ENCODE results near the gene GPANK1. TPM values are rescaled to one million over a fixed set of nuclear protein-coding genes. Genes with fewer than 3 reads are reported as not detected.
A peak's percentile ranks its signal among the peaks of the same experiment; 100 is the strongest.

GPANK1 gene
- total RNA-seq, 1 donor: 19.9 TPM

- TF ChIP-seq, protein P1, sequence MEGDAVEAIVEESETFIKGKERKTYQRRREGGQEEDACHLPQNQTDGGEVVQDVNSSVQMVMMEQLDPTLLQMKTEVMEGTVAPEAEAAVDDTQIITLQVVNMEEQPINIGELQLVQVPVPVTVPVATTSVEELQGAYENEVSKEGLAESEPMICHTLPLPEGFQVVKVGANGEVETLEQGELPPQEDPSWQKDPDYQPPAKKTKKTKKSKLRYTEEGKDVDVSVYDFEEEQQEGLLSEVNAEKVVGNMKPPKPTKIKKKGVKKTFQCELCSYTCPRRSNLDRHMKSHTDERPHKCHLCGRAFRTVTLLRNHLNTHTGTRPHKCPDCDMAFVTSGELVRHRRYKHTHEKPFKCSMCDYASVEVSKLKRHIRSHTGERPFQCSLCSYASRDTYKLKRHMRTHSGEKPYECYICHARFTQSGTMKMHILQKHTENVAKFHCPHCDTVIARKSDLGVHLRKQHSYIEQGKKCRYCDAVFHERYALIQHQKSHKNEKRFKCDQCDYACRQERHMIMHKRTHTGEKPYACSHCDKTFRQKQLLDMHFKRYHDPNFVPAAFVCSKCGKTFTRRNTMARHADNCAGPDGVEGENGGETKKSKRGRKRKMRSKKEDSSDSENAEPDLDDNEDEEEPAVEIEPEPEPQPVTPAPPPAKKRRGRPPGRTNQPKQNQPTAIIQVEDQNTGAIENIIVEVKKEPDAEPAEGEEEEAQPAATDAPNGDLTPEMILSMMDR (IDR thresholded peaks at IDR 0.05; ENCODE audit: insufficient read depth, low read length): no peak
- DNase-seq (ENCODE audit: low read depth): peak; percentile 24
- H3K4me3 ChIP-seq (ENCODE audit: low read depth, low read length): peak overlapping the region; percentile 94
Observed at GRCh38 chr6:31663126-31663960, 1.5 kb downstream of the GPANK1 start.

- TF ChIP-seq, protein P1 (IDR thresholded peaks at IDR 0.05; ENCODE audit: insufficient read depth, low read length): no peak
- DNase-seq (ENCODE audit: low read depth): no peak
- H3K4me3 ChIP-seq (ENCODE audit: low read depth, low read length): no peak overlapping the region
Observed at GRCh38 chr6:31662124-31662723, 2.6 kb downstream of the GPANK1 start.

DNA sequence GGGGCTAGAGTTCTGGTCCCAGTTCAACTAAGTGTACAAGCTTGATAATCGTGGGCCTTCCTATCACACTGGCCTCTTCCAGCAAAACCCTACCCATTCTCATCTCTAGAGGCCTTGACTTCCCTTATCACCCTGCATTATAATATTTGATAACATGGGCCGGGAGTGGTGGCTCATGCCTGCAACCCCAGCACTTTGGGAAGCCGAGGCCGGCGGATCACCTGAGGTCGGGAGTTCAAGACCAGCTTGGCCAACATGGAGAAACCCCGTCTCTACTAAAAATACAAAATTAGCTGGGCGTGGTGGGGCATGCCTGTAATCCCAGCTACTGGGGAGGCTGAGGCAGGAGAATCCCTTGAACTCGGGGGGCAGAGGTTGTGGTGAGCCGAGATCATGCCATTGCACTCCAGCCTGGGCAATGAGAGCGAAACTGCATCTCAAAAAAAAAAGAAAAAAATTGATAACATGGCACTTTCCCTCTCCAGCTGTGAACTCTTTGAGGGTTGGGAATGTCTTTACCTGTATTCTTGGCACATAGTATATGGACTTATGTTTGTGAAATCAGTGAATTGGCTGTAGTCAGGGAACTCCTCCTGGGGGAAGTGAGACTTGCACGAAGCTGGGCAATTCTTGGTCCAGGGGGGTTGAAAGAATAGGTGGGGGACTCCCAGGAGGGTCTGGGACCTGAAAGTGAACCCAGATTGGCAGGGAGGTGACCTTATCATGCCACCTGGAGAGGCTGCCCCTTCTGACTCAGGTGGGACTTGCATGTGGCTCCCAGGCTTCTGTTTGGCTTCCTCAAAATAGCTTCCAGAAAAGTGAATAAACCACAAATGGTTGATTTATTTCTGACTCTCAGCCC, 3.3 kb downstream of the GPANK1 start:
- peak overlapping the region; percentile 96 for H3K4me3 ChIP-seq (ENCODE audit: low read depth, low read length)
- DNase-seq (ENCODE audit: low read depth): no peak
- TF ChIP-seq, protein P1 (IDR thresholded peaks at IDR 0.05; ENCODE audit: insufficient read depth, low read length): no peak

- TF ChIP-seq, protein P1 (IDR thresholded peaks at IDR 0.05; ENCODE audit: insufficient read depth, low read length): no peak
- peak; percentile 74 for DNase-seq (ENCODE audit: low read depth)
- H3K4me3 ChIP-seq (ENCODE audit: low read depth, low read length): peak within 1 kb of the TSS; percentile 96
Observed at GRCh38 chr6:31660381-31661261, 4.2 kb downstream of the GPANK1 start, which contains the start of gene C6orf47. Gene C6orf47 (minus strand): TSS chr6:31660778. CDS start chr6:31659947, 831 bp downstream.

GRCh38 chr6:31659649-31660380, 5.0 kb downstream of the GPANK1 start:
- peak; percentile 33 for DNase-seq (ENCODE audit: low read depth)
- H3K4me3 ChIP-seq (ENCODE audit: low read depth, low read length): peak overlapping the region; percentile 96
- TF ChIP-seq, protein P1 (IDR thresholded peaks at IDR 0.05; ENCODE audit: insufficient read depth, low read length): no peak

Data from fibroblast of the aortic adventitia (primary cell).